ENCODE results near the gene FRMPD2.
A peak's percentile ranks its signal among the peaks of the same experiment; 100 is the strongest.

The FRMPD2 gene

GRCh38 chr10:48219194-48219593 lies 55.3 kb downstream of the FRMPD2 start:
- Mint-ChIP-seq H3K4me3 (no peak overlapping the region), H3K4me1 (no peaks in the 10 kb centered on the region), H3K36me3 (ENCODE audit: low read depth) (no peaks in the 10 kb centered on the region), H3K27me3 (peaks cover 7% of the 10 kb centered on the region), H3K9me3 (peaks cover 3% of the 10 kb centered on the region), H3K27ac (no peak overlapping the region)
- DNase-seq, result no peak
- ATAC-seq, result no peak

DNA sequence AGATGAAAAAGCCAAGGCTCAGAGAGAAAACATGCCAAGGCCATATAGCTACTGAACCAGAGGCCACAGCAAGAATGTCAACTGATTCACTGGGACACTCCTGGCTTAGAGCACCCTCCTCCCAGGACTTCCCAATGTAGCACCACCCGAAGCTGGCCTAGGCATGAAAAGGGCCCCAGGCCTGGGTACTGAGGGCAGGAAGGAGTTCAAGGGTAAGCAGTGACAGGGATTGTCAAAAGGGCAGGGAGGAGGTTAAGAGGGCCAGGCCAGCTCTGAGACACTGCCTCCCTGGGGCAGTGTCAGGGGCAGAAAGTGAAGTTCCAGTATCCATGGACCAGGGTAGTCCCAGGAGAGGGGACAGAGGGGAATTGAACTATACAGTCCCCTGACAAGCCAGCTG lies 57.8 kb downstream of the FRMPD2 start:
- peaks cover 3% of the 10 kb centered on the region for H3K9me3 Mint-ChIP-seq

GRCh38 chr10:48216204-48216505 lies 58.3 kb downstream of the FRMPD2 start:
- Mint-ChIP-seq H3K27me3 (peaks cover 7% of the 10 kb centered on the region), H3K4me1 (no peaks in the 10 kb centered on the region), H3K27ac (no peak overlapping the region), H3K36me3 (ENCODE audit: low read depth) (no peaks in the 10 kb centered on the region), H3K4me3 (no peak overlapping the region), H3K9me3 (peaks cover 3% of the 10 kb centered on the region)
- ATAC-seq, result no peak
- no peak for DNase-seq

More for the DNA sequence above, 57.8 kb downstream of the FRMPD2 start:
- DNase-seq, result no peak
- no peak overlapping the region for H3K27ac Mint-ChIP-seq
- H3K4me1 Mint-ChIP-seq, result no peaks in the 10 kb centered on the region
- no peak for ATAC-seq
- H3K27me3 Mint-ChIP-seq, result peaks cover 7% of the 10 kb centered on the region
- H3K4me3 Mint-ChIP-seq, result no peak overlapping the region
- no peaks in the 10 kb centered on the region for H3K36me3 Mint-ChIP-seq (ENCODE audit: low read depth)

- no peak for ATAC-seq
- Mint-ChIP-seq H3K36me3 (ENCODE audit: low read depth) (no peaks in the 10 kb centered on the region), H3K27me3 (peaks cover 7% of the 10 kb centered on the region), H3K9me3 (peaks cover 3% of the 10 kb centered on the region), H3K4me1 (no peaks in the 10 kb centered on the region), H3K27ac (no peak overlapping the region), H3K4me3 (no peak overlapping the region)
- peak; percentile 55 for DNase-seq
Measured at GRCh38 chr10:48215486-48216203, 58.9 kb downstream of the FRMPD2 start.

- no peak for DNase-seq
- no peaks in the 10 kb centered on the region for H3K36me3 Mint-ChIP-seq (ENCODE audit: low read depth)
- H3K27me3 Mint-ChIP-seq, result peaks cover 5% of the 10 kb centered on the region
- H3K4me3 Mint-ChIP-seq, result no peak overlapping the region
- peaks cover 3% of the 10 kb centered on the region for H3K9me3 Mint-ChIP-seq
- H3K27ac Mint-ChIP-seq, result no peak overlapping the region
- H3K4me1 Mint-ChIP-seq, result no peaks in the 10 kb centered on the region
- ATAC-seq, result no peak
Measured at GRCh38 chr10:48214716-48215485, 59.6 kb downstream of the FRMPD2 start.

GRCh38 chr10:48213047-48213446 lies 61.4 kb downstream of the FRMPD2 start:
- Mint-ChIP-seq H3K36me3 (ENCODE audit: low read depth) (no peaks in the 10 kb centered on the region), H3K4me3 (no peak overlapping the region), H3K9me3 (peaks cover 3% of the 10 kb centered on the region), H3K4me1 (no peaks in the 10 kb centered on the region), H3K27ac (no peak overlapping the region), H3K27me3 (peaks cover 4% of the 10 kb centered on the region)
- no peak for DNase-seq
- no peak for ATAC-seq

DNA sequence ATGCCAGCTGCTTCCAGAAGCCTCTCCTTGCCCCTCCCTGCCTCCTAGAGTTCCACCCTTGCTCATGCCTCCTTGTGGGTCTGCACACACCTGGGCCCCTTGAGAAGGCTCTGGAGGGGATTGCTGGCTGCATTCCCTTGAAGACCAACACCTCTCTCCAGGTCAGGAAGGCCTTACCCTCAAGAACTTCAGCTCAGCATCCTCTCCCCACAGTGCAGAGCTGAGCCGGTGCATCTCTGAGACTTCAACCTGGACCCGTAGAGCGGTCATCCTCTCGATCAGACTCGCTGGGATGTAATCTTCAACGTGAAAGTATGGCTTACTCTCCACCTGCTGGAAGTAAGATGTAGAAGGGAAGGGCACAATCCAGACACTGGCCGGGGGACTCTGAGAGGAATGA lies 62.7 kb downstream of the FRMPD2 start:
- Mint-ChIP-seq H3K27ac (no peak overlapping the region), H3K4me3 (no peak overlapping the region), H3K9me3 (peaks cover 3% of the 10 kb centered on the region), H3K36me3 (ENCODE audit: low read depth) (no peaks in the 10 kb centered on the region), H3K27me3 (peaks cover 5% of the 10 kb centered on the region), H3K4me1 (no peaks in the 10 kb centered on the region)
- DNase-seq, result no peak
- ATAC-seq, result no peak

GRCh38 chr10:48210966-48211365 lies 63.5 kb downstream of the FRMPD2 start:
- DNase-seq (no peak), ATAC-seq (no peak)
- H3K27ac Mint-ChIP-seq, result no peak overlapping the region
- no peaks in the 10 kb centered on the region for H3K36me3 Mint-ChIP-seq (ENCODE audit: low read depth)
- H3K4me3 Mint-ChIP-seq, result no peak overlapping the region
- peaks cover 5% of the 10 kb centered on the region for H3K27me3 Mint-ChIP-seq
- peaks cover 3% of the 10 kb centered on the region for H3K9me3 Mint-ChIP-seq
- no peaks in the 10 kb centered on the region for H3K4me1 Mint-ChIP-seq

GRCh38 chr10:48210391-48210790 lies 64.1 kb downstream of the FRMPD2 start:
- Mint-ChIP-seq H3K9me3 (peaks cover under 1% of the 10 kb centered on the region), H3K4me1 (no peaks in the 10 kb centered on the region), H3K4me3 (no peak overlapping the region), H3K36me3 (ENCODE audit: low read depth) (no peaks in the 10 kb centered on the region), H3K27ac (no peak overlapping the region), H3K27me3 (peaks cover 5% of the 10 kb centered on the region)
- DNase-seq (no peak), ATAC-seq (no peak)

- Mint-ChIP-seq H3K4me1 (no peaks in the 10 kb centered on the region), H3K27ac (no peak overlapping the region), H3K27me3 (peaks cover 5% of the 10 kb centered on the region), H3K36me3 (ENCODE audit: low read depth) (no peaks in the 10 kb centered on the region), H3K9me3 (no peaks in the 10 kb centered on the region), H3K4me3 (no peak overlapping the region)
- ATAC-seq (no peak), DNase-seq (no peak)
Measured at GRCh38 chr10:48209241-48209640, 65.3 kb downstream of the FRMPD2 start.

DNA sequence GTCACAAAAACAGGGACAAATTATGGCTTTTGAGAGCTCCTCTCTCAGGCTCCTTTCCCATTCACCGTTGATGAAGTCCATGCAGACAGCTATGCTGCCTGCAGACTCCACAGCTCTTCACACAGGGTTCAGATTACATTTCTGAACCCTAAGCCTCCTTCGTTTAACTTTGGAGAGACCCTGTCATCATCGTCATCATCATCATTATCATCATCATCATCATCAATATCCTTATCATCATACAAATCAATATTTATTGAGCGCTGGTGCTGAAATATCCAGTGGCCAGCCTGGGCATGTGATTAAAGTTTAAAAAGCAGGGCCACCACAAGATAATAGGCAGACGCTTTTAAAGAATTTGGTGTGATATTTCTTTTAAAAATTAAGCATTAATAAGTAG lies 66.6 kb downstream of the FRMPD2 start:
- Mint-ChIP-seq H3K4me1 (no peaks in the 10 kb centered on the region), H3K9me3 (no peaks in the 10 kb centered on the region), H3K27ac (no peak overlapping the region), H3K27me3 (peaks cover 5% of the 10 kb centered on the region), H3K4me3 (no peak overlapping the region), H3K36me3 (ENCODE audit: low read depth) (no peaks in the 10 kb centered on the region)
- ATAC-seq (no peak), DNase-seq (no peak)

GRCh38 chr10:48206482-48207250 lies 67.8 kb downstream of the FRMPD2 start:
- ATAC-seq (no peak), DNase-seq (no peak)
- Mint-ChIP-seq H3K27ac (no peak overlapping the region), H3K36me3 (ENCODE audit: low read depth) (no peaks in the 10 kb centered on the region), H3K9me3 (no peaks in the 10 kb centered on the region), H3K4me1 (no peaks in the 10 kb centered on the region), H3K4me3 (no peak overlapping the region), H3K27me3 (peaks cover 7% of the 10 kb centered on the region)

- H3K27ac Mint-ChIP-seq, result no peak overlapping the region
- no peaks in the 10 kb centered on the region for H3K9me3 Mint-ChIP-seq
- ATAC-seq, result no peak
- no peak overlapping the region for H3K4me3 Mint-ChIP-seq
- no peak for DNase-seq
- H3K4me1 Mint-ChIP-seq, result no peaks in the 10 kb centered on the region
- H3K36me3 Mint-ChIP-seq (ENCODE audit: low read depth), result no peaks in the 10 kb centered on the region
- H3K27me3 Mint-ChIP-seq, result peaks cover 5% of the 10 kb centered on the region
Measured at GRCh38 chr10:48205918-48206317, 68.6 kb downstream of the FRMPD2 start.

DNA sequence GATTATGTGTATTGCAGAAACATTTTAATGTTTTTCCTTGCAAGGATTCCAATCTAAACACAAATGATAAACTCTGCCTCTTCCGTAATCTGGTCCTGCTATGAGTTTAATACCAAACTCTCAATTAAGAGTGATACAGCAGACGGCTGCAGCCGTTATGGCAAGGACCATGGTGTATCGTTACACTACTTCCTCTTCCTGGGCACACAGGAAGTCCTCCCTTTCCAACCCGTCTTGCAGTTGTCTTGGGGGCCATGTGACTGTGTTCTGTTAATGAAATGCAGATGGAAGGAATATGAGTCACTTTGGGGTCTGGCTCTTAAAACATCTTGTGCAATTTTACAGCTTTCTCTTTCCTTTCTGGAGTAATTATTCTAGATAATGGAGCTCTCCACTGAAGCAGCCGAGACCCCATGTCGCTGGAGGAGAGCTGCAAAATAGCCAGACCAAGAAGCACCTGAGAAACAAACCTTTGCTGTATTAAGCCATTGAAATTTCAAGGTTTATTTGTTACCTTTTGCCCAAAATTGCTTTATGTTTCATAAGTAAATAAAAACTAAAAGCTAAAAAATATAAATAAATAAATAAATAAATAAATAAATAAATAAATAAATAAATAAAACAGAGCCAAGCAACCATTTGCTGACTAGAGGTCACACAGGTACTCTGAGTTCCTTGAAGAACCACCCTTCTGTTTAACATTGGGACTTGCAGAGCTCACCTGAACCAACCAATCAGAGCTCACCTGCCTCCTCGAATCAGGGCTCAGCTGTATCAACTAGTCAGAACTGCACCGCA lies 74.7 kb downstream of the FRMPD2 start:
- ATAC-seq, result no peak
- Mint-ChIP-seq H3K4me3 (no peak overlapping the region), H3K36me3 (ENCODE audit: low read depth) (no peaks in the 10 kb centered on the region), H3K27ac (no peak overlapping the region), H3K27me3 (peaks cover 2% of the 10 kb centered on the region), H3K4me1 (no peaks in the 10 kb centered on the region), H3K9me3 (no peaks in the 10 kb centered on the region)
- DNase-seq, result no peak

All from activated naive CD8-positive, alpha-beta T cell treated with anti-CD3 and anti-CD28 coated beads, Interleukin-2, amount 50 U/mL, for 24 hours (primary cell).